Tibial nerve (tissue), 3 donors: Measurements from ENCODE around the gene FAM124A.

Source experiments
- POLR2A ChIP-seq, 2 donors: fragments of 450-650 bp; IDR thresholded peaks; one replicate each; pipeline ENCODE4 v1.6.1; 2017; ENCODE audit warnings: antibody characterized with exemption in 2 of 2, mild to moderate bottlenecking in 2 of 2, moderate library complexity in 2 of 2
- TF ChIP-seq, protein P1 (sequence below), 5 experiments: fragments of 200-600 bp in 3 of 5; fragments of 450-650 bp in 2 of 5; sonication (generic) in 3 of 5; IDR thresholded peaks; one replicate each; pipeline ENCODE4 v1.5.1; 2016 to 2019; ENCODE audit warnings: antibody characterized with exemption in 5 of 5, mild to moderate bottlenecking in 3 of 5, moderate library complexity in 2 of 5

GRCh38 chr13:51223560-51224270 is 1.5 kb downstream of the FAM124A start:
- TF ChIP-seq, protein P1, sequence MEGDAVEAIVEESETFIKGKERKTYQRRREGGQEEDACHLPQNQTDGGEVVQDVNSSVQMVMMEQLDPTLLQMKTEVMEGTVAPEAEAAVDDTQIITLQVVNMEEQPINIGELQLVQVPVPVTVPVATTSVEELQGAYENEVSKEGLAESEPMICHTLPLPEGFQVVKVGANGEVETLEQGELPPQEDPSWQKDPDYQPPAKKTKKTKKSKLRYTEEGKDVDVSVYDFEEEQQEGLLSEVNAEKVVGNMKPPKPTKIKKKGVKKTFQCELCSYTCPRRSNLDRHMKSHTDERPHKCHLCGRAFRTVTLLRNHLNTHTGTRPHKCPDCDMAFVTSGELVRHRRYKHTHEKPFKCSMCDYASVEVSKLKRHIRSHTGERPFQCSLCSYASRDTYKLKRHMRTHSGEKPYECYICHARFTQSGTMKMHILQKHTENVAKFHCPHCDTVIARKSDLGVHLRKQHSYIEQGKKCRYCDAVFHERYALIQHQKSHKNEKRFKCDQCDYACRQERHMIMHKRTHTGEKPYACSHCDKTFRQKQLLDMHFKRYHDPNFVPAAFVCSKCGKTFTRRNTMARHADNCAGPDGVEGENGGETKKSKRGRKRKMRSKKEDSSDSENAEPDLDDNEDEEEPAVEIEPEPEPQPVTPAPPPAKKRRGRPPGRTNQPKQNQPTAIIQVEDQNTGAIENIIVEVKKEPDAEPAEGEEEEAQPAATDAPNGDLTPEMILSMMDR (IDR thresholded peaks at IDR 0.05): no peak
- TF ChIP-seq POLR2A (IDR thresholded peaks at IDR 0.05): no peak
